Measurements from ENCODE around the gene EEF1AKMT4.

Gene EEF1AKMT4

GRCh38 chr3:184298759-184299487 lies 49.5 kb downstream of the EEF1AKMT4 start, which contains the start of gene PSMD2:
TSS of gene PSMD2 (plus strand) at chr3:184299241. CDS start at chr3:184299267, 26 bp downstream.
- H3K27ac ChIP-seq = peak within 1 kb of the TSS; percentile 67 to 93 (median 83)
- H3K27me3 ChIP-seq = no peaks in the 10 kb centered on the region
- peaks cover 13 to 27% (median 22%) of the 10 kb centered on the region in 10 experiments for H3K4me1 ChIP-seq
- peak within 1 kb of the TSS; percentile 88 to 99 (median 92) for H3K4me2 ChIP-seq
- peaks cover 6 to 48% (median 44%) of the 10 kb centered on the region in 11 experiments; a peak in 20 of 22 replicates for H4K20me1 ChIP-seq
- no peaks in the 10 kb centered on the region for H3K9me3 ChIP-seq (replicated peaks in 1 of 11)
- peak within 1 kb of the TSS; percentile 82 to 98 (median 93) for H3K9ac ChIP-seq
- no peak for TF ChIP-seq Cebpa-rat (IDR thresholded peaks at IDR 0.05)
- H3K36me3 ChIP-seq = peaks cover 34 to 42% (median 39%) of the 10 kb centered on the region in 11 experiments
- peak within 1 kb of the TSS; percentile 77 to 98 (median 86) for H3K4me3 ChIP-seq

- Histone ChIP-seq H3K9ac (peak overlapping the region; percentile 82 to 98 (median 93)), H3K27ac (peak overlapping the region; percentile 67 to 93 (median 83)), H3K4me3 (peak overlapping the region; percentile 77 to 98 (median 86)), H3K27me3 (no peaks in the 10 kb centered on the region), H3K9me3 (replicated peaks in 1 of 11) (no peaks in the 10 kb centered on the region), H3K4me1 (peaks cover 13 to 27% (median 22%) of the 10 kb centered on the region in 10 experiments), H4K20me1 (peaks cover 6 to 56% (median 52%) of the 10 kb centered on the region in 11 experiments; a peak in 20 of 22 replicates), H3K36me3 (peaks cover 42 to 50% (median 47%) of the 10 kb centered on the region in 11 experiments), H3K4me2 (peak overlapping the region; percentile 88 to 99 (median 92))
- TF ChIP-seq Cebpa-rat (IDR thresholded peaks at IDR 0.05) = no peak
Measured at GRCh38 chr3:184299488-184300377, 50.3 kb downstream of the EEF1AKMT4 start.

- no peaks in the 10 kb centered on the region for H3K9me3 ChIP-seq (replicated peaks in 1 of 11)
- H4K20me1 ChIP-seq = peaks cover 6 to 62% (median 54%) of the 10 kb centered on the region in 11 experiments; a peak in 20 of 22 replicates
- peak overlapping the region; percentile 77 to 98 (median 86) for H3K4me3 ChIP-seq
- TF ChIP-seq Cebpa-rat (IDR thresholded peaks at IDR 0.05) = no peak
- peaks cover 13 to 27% (median 22%) of the 10 kb centered on the region in 10 experiments for H3K4me1 ChIP-seq
- H3K9ac ChIP-seq = peak overlapping the region; percentile 82 to 98 (median 93)
- H3K4me2 ChIP-seq = peak overlapping the region; percentile 88 to 99 (median 92)
- peak overlapping the region in 4 of 11 experiments; percentile 73 to 93 (median 83); a peak in 8 of 22 replicates for H3K27ac ChIP-seq
- no peaks in the 10 kb centered on the region for H3K27me3 ChIP-seq
- H3K36me3 ChIP-seq = peaks cover 48 to 56% (median 53%) of the 10 kb centered on the region in 11 experiments
Measured at GRCh38 chr3:184300378-184300720, 50.9 kb downstream of the EEF1AKMT4 start.

- no peaks in the 10 kb centered on the region for H3K27me3 ChIP-seq
- TF ChIP-seq Cebpa-rat (IDR thresholded peaks at IDR 0.05) = no peak
- H3K9me3 ChIP-seq (replicated peaks in 1 of 11) = no peaks in the 10 kb centered on the region
- peaks cover 4 to 15% (median 8%) of the 10 kb centered on the region in 10 experiments for H3K4me1 ChIP-seq
- peaks cover 0 to 83% (median 64%) of the 10 kb centered on the region in 11 experiments; a peak in 20 of 22 replicates for H4K20me1 ChIP-seq
- no peak overlapping the region for H3K4me2 ChIP-seq
- H3K9ac ChIP-seq = no peak overlapping the region
- peaks cover 87 to 98% (median 94%) of the 10 kb centered on the region in 11 experiments for H3K36me3 ChIP-seq
- H3K27ac ChIP-seq = no peak overlapping the region
- no peak overlapping the region for H3K4me3 ChIP-seq
Measured at GRCh38 chr3:184305577-184305976, 56.1 kb downstream of the EEF1AKMT4 start.

- TF ChIP-seq Cebpa-rat (IDR thresholded peaks at IDR 0.05) = no peak
- no peaks in the 10 kb centered on the region for H3K9me3 ChIP-seq (replicated peaks in 1 of 11)
- peaks cover 0 to 6% (median under 1%) of the 10 kb centered on the region in 10 experiments; a peak in 7 of 20 replicates for H3K4me1 ChIP-seq
- no peaks in the 10 kb centered on the region for H3K27me3 ChIP-seq
- no peak overlapping the region for H3K27ac ChIP-seq
- H3K4me2 ChIP-seq = no peak overlapping the region
- 0 out of 22 replicates have a peak overlapping the region, but pooled peaks of 1 of the 11 experiments have one; percentile 19 for H3K9ac ChIP-seq
- no peak overlapping the region for H3K4me3 ChIP-seq
- peaks cover 78 to 89% (median 86%) of the 10 kb centered on the region in 11 experiments for H3K36me3 ChIP-seq
- peaks cover 0 to 75% (median 56%) of the 10 kb centered on the region in 11 experiments; a peak in 19 of 22 replicates for H4K20me1 ChIP-seq
Measured at GRCh38 chr3:184306341-184306972, 57.0 kb downstream of the EEF1AKMT4 start.

GRCh38 chr3:184307915-184308314 lies 58.4 kb downstream of the EEF1AKMT4 start:
- no peak overlapping the region for H3K4me3 ChIP-seq
- peaks cover 0 to 60% (median 41%) of the 10 kb centered on the region in 11 experiments; a peak in 18 of 22 replicates for H4K20me1 ChIP-seq
- H3K4me1 ChIP-seq = no peaks in the 10 kb centered on the region
- peaks cover 63 to 75% (median 71%) of the 10 kb centered on the region in 11 experiments for H3K36me3 ChIP-seq
- no peak overlapping the region for H3K4me2 ChIP-seq
- peak overlapping the region in 1 of 11 experiments; percentile 6; a peak in 1 of 22 replicates for H3K9ac ChIP-seq
- H3K27ac ChIP-seq = no peak overlapping the region
- no peaks in the 10 kb centered on the region for H3K27me3 ChIP-seq
- no peak for TF ChIP-seq Cebpa-rat (IDR thresholded peaks at IDR 0.05)
- no peaks in the 10 kb centered on the region for H3K9me3 ChIP-seq (replicated peaks in 1 of 11)

All from BLaER1 treated with 17β-estradiol and CSF1 and Interleukin-3, amounts not matched to agents 10 nM and 100 nM (cell line).